ENCODE measurements around the gene MOB3B. TPM values are rescaled to one million over a fixed set of nuclear protein-coding genes. Genes with fewer than 3 reads are reported as not detected.
A peak's percentile ranks its signal among the peaks of the same experiment; 100 is the strongest.

MOB3B gene
- total RNA-seq, 1 experiment from 2014 or later = 3.0 TPM

DNA sequence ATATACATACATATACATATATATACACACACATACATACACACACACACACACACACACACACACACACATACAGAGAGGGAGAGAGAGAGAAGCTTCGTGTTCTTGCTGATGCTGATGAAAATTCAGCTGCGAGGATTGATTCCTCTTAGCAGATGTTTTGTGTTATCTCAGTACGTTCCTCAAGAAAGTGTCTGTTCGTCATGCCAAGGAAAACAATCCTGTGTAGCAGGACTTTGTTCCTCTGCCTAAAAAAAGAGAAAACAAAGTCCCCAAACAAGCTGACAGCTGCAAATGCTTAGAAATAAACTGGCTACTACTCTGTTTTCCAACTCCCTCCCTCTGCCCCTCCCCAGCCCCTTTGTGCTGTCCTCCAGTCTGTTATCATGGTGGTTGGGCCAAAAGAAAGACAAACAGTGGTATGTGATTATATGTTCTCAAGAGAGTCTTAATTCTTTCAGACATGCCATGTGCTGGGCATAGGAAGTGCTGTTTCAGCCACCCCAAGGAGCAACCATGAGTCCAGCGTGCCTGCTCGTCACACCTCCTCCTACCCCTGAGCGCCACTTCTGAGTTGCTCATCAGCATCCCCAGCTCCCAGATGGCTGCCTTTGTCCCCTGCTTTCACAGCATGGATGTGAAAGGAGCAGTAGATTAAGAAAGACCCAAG is 161.2 kb downstream of the MOB3B start:
- no peak for DNase-seq (ENCODE audit: low read depth)

- DNase-seq (ENCODE audit: low read depth) = no peak
Measured at GRCh38 chr9:27367921-27368315, 161.7 kb downstream of the MOB3B start.

GRCh38 chr9:27367175-27367798 is 162.3 kb downstream of the MOB3B start:
- DNase-seq (ENCODE audit: low read depth) = no peak

DNA sequence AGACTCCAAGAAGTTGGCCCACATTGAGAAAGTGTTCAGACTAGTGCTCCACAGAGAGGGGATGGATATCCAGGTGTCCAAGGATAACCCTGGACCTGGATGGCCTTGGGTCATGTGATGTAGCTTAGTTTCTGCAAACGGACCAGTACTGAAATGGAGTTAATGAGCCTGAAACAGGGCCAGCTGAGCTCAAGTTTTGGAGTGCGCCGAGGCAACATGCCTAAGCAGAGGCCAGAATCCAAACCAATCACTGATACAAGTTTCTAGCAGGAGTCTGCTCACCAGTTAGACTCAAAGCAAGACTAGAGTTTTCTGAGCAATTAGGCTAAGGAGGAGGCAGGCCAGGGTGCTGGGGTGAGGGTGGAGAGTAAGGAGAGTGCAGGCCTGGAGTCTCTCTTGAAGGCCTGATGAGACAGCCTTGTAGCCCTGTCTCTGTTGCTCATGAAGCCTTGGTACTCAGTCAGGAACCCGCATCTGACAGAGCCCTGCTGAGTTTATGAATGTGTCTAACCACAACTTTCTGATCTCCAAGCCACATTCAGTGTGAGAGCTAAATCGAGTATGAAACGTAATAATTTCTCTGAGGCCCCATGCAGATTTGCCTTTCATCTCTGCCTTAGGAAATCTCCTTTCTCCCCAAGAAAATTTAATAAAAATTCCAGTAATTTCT is 163.8 kb downstream of the MOB3B start:
- peak; percentile 36 for DNase-seq (ENCODE audit: low read depth)

GRCh38 chr9:27362447-27363210 is 167.0 kb downstream of the MOB3B start:
- no peak for DNase-seq (ENCODE audit: low read depth)

DNA sequence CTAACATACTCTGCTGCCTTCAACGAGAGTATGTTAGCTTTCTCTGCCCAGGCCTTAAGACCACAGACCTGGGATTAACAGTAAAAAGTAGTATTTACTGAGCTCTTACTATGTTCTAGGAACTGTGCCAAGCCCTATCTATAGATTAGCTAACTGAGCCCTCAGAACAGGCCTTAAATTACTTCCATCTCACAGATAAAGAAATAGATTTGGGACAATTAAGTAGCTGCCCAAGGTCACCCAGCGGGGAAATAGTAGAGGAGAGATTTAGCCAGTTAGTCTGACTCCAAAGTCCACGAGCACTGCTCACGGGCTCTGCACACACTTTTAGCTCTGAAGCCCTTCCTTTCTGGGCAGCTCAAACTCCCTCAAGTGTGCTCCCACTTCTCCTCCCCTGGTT is 168.1 kb downstream of the MOB3B start:
- DNase-seq (ENCODE audit: low read depth) = no peak

DNA sequence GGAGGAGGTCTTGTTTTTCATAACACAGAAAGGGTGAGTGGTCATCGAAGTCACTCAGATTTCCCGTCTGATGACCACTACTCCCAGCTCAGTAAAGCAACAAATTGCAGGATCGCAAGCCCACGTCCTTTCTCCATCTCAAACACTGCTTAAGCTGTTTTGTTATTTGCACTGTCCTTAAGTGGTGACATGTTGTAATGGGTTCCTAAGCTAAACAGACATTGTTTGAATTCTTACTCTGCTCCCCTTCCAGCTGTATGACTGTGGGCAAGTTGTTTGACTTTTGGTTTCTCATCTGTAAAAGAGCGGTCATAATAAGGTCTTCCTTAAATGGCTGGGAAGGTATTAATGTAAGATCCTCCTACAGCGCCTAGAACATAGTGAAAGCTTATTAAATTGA is 169.9 kb downstream of the MOB3B start:
- no peak for DNase-seq (ENCODE audit: low read depth)

DNA sequence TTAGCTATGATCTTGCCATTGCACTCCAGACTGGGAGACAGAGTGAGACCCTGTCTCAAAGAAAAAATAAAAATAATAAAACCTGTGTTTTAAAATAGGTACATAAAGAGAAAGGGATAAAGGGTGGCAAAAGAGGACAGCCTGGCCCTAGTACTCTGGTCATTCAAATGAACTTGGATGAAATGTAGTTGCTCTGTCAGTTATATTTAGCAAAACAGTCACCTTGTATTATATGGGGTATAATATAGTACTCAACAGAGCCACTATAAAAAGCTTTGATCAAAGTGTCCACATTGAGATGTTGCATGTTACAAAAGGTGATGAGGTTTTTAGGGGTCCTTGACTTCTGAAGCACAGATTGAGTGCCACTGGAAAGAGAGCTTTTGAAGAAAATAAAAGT is 171.6 kb downstream of the MOB3B start:
- no peak for DNase-seq (ENCODE audit: low read depth)

DNA sequence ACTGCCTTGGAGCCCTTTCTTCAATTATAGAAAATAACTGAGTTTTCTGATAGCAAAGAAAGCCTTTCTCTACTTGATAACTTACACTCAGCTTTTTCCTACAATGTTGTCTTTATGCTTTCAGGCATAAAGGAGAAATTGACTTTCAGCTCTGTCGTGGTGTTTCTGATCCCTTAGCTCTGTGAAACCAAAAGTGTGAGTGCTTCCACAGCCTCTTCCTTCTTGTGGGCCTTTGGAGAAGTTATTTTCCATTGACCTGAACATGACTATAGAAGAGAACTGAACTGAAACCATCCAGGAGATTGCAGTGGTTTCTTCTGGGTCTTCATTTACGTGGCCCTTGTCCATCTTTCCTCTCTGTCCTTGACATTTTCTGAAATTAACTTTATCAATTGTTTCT is 173.2 kb downstream of the MOB3B start:
- DNase-seq (ENCODE audit: low read depth) = no peak

- DNase-seq (ENCODE audit: low read depth) = no peak
Measured at GRCh38 chr9:27355166-27355565, 174.4 kb downstream of the MOB3B start.

- DNase-seq (ENCODE audit: low read depth) = no peak
Measured at GRCh38 chr9:27353474-27354229, 176.0 kb downstream of the MOB3B start.

- DNase-seq (ENCODE audit: low read depth) = no peak
Measured at GRCh38 chr9:27353166-27353473, 176.5 kb downstream of the MOB3B start.

- DNase-seq (ENCODE audit: low read depth) = no peak
Measured at GRCh38 chr9:27352457-27353165, 177.0 kb downstream of the MOB3B start.

DNA sequence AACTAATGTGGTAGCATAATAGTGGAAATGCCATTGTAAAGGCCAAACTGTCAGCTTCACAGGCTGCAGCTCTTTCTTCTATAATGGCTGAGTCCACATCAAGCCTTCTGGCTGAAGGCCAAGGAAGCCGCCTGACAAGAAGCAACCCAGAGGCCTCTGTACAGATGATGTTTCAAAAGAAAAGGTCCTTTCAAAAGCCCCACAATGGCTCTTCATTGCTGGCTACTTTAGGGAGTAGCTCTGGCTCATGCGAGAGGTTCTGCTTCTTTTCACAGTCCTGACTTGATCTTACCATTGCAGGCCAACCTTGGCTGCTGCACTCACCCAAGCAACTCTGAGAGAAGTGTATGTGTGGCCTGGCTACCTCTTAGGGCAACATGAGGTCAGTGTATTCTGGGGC is 178.2 kb downstream of the MOB3B start:
- no peak for DNase-seq (ENCODE audit: low read depth)

DNA sequence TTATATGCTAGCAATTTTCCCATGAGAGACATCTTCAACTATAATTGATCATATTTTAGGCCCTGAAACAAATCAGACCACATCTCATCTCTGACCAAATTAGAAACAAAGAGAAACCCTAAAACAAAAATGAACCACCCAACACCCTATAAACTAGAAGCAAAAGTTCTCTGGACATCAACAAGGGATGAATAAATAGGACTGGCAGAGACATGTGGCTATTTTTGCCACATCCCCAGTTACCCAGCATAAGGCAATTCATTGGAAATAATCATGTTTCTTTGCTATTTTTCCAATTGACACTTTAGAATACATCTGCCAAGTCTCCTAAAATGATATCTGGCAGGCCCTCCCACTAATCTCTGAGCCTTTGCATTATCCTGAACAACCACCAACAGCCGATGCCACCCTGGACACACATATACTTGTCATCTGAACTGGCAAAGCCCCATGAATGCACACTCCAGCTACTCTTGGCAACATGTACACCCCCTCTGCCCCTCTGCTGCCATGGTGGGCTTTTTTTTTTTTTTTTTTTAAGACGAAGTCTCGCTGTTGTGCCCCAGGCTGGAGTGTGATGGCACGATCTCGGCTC is 179.1 kb downstream of the MOB3B start:
- DNase-seq (ENCODE audit: low read depth) = no peak

DNA sequence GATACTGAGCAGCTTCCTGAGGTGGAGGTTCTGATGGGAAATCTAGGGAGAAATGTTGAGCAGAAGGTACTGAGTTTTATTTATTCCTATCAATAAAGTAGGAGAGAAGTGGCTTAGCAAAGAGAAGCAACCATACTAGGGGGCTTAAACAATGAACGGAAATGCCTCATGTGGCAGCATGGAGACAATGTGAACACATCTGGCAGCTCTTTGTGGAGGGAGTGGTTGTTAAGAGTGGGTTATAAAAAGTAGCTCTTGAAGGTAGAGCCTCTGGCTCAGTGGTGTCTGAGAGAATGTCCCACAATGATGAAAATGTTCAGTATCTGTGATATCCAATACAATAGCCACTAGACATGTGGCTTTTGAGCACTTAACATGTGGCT is 179.9 kb downstream of the MOB3B start:
- DNase-seq (ENCODE audit: low read depth) = no peak

DNA sequence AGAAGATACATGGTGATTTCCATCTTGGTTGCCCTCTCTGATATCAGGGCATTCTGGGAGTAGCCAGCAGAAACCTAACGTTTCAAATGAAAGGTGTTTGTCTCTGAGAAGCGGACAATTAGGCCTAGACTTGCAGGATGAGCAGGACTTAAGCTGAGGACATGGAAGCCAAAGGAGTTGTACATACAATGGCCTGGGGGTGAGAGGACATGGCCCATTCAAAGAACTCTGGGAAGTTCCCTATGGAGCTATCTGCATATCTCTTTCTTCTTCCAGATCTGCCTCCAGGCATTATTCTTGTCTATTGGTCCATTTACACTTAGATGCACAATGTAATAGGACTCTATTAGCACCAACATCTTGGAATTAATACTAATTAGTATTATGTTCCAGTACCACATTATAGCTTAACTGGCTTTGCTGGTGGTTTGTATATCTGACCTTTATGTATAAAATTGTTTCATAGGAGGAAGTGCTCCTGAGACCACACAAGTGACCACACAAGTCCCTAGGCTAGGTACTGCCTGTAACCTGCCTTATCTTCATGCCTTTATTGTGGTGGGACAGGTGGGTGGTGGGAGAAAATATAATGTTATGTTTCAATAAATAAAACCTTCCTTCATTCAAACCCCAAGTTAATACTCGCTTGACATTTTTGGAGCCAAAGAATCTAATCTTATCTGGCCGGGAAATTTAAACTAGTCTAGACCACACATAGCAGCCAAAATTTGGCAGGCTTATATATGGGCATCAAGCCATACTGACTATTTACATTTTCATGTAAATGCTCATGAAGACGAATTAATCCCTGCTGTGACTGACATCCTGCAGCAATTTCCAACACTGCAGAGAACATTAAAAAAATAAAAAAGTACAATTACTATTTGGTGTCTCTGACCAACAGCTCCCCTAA is 180.6 kb downstream of the MOB3B start:
- no peak for DNase-seq (ENCODE audit: low read depth)

DNA sequence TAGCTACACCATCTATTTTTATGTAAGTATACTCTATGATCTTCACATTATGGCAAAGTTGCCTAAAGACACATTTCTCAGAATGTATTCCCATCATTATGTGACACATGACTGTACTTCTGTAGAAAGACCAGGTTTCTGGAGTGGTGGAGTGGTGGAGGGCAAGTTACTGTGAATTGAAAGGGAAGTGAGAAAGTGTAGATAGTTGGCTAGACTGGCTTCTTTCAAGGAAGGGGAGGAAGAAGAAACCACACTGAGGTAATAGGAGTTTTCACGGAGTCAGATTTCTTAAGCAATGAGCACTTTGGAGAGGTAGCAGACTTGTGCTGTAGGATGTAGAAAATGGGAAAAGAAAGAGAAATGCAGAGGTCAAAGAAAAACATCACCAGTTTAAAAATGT is 181.7 kb downstream of the MOB3B start:
- DNase-seq (ENCODE audit: low read depth) = no peak

DNA sequence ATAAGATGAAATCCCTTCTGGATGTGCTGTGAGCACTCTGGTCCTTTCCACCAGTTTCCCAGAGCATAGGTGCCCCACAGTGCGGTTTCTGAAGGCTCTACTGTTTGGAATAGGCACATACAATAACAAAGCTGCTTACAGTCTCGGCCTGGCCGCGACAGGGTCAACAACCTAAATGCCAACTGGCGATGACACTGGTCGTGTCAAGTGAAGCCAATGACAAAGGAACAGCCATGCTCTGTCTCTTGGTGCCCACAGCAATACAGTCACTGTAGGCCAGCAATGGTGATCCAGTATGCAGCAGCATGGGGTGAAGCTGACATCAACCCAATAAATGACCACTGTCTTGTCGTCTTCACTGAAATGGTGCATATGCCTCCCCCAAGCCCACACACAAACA is 184.8 kb downstream of the MOB3B start:
- DNase-seq (ENCODE audit: low read depth) = no peak

Measured in HT1080 (cell line).